Nephron progenitor cell (in vitro differentiated cells): Measurements from ENCODE around the gene COL28A1.

Experiments used
- DNase-seq: peaks from one replicate; pipeline ENCODE4 v3.0.0; 2021
- H3K27ac Mint-ChIP-seq: 2 replicates; pipeline ENCODE4 v1.8.0; 2021; ENCODE audit warnings: mild to moderate bottlenecking, moderate library complexity, mixed read lengths
- H3K27me3 Mint-ChIP-seq: 2 replicates; pipeline ENCODE4 v1.8.0; 2021; ENCODE audit warnings: mild to moderate bottlenecking, low read depth, mixed read lengths; ENCODE audit not compliant: poor library complexity
- H3K36me3 Mint-ChIP-seq: 2 replicates; pipeline ENCODE4 v1.8.0; 2021; ENCODE audit warnings: low read depth, mixed read lengths
- H3K4me1 Mint-ChIP-seq: 2 replicates; pipeline ENCODE4 v1.8.0; 2021; ENCODE audit warnings: mixed read lengths
- H3K4me3 Mint-ChIP-seq: 2 replicates; pipeline ENCODE4 v1.8.0; 2021; ENCODE audit warnings: mild to moderate bottlenecking, moderate library complexity, mixed read lengths
- H3K9me3 Mint-ChIP-seq: 2 replicates; pipeline ENCODE4 v1.8.0; 2021; ENCODE audit warnings: mild to moderate bottlenecking, moderate library complexity, mixed read lengths
- CTCF ChIP-seq: fragments of 200-600 bp; sonication (generic); IDR thresholded peaks from 2 replicates; pipeline ENCODE4 v1.5.0; 2021; ENCODE audit warnings: antibody characterized with exemption

COL28A1 gene

GRCh38 chr7:7577888-7578287, 42.2 kb upstream of the COL28A1 start:
- H3K36me3 Mint-ChIP-seq: peaks cover 43% of the 10 kb centered on the region
- H3K27ac Mint-ChIP-seq: no peak overlapping the region
- no peaks in the 10 kb centered on the region for H3K27me3 Mint-ChIP-seq
- no peak for TF ChIP-seq CTCF
- H3K4me3 Mint-ChIP-seq: no peak overlapping the region
- no peak for DNase-seq
- no peaks in the 10 kb centered on the region for H3K4me1 Mint-ChIP-seq
- peaks cover 7% of the 10 kb centered on the region for H3K9me3 Mint-ChIP-seq

- H3K36me3 Mint-ChIP-seq: peaks cover 53% of the 10 kb centered on the region
These were observed 40.7 kb upstream of the COL28A1 start for GRCh38 chr7:7576344-7576743.

GRCh38 chr7:7573701-7574100, 38.0 kb upstream of the COL28A1 start:
- H3K9me3 Mint-ChIP-seq: peaks cover 34% of the 10 kb centered on the region
- no peak for TF ChIP-seq CTCF
- H3K4me1 Mint-ChIP-seq: peaks cover 11% of the 10 kb centered on the region
- DNase-seq: no peak
- peaks cover 9% of the 10 kb centered on the region for H3K27me3 Mint-ChIP-seq
- no peak overlapping the region for H3K27ac Mint-ChIP-seq
- no peak overlapping the region for H3K4me3 Mint-ChIP-seq
- H3K36me3 Mint-ChIP-seq: peaks cover 66% of the 10 kb centered on the region

More at GRCh38 chr7:7576344-7576743, 40.7 kb upstream of the COL28A1 start:
- Mint-ChIP-seq H3K4me3 (no peak overlapping the region), H3K27ac (no peak overlapping the region), H3K4me1 (no peaks in the 10 kb centered on the region), H3K9me3 (peaks cover 11% of the 10 kb centered on the region), H3K27me3 (no peaks in the 10 kb centered on the region)
- no peak for DNase-seq
- TF ChIP-seq CTCF: no peak

GRCh38 chr7:7570584-7570983, 34.9 kb upstream of the COL28A1 start:
- Mint-ChIP-seq H3K9me3 (peaks cover 35% of the 10 kb centered on the region), H3K27ac (no peak overlapping the region), H3K4me1 (peaks cover 25% of the 10 kb centered on the region), H3K36me3 (peaks cover 66% of the 10 kb centered on the region), H3K4me3 (no peak overlapping the region), H3K27me3 (peaks cover 9% of the 10 kb centered on the region)
- no peak for DNase-seq
- no peak for TF ChIP-seq CTCF

- Mint-ChIP-seq H3K27ac (no peak overlapping the region), H3K9me3 (peaks cover 35% of the 10 kb centered on the region), H3K27me3 (peaks cover 9% of the 10 kb centered on the region), H3K4me3 (no peak overlapping the region), H3K36me3 (peaks cover 59% of the 10 kb centered on the region), H3K4me1 (peaks cover 25% of the 10 kb centered on the region)
- no peak for DNase-seq
- no peak for TF ChIP-seq CTCF
These were observed 33.9 kb upstream of the COL28A1 start for GRCh38 chr7:7569615-7570014.

GRCh38 chr7:7569081-7569527, 33.4 kb upstream of the COL28A1 start:
- peaks cover 25% of the 10 kb centered on the region for H3K4me1 Mint-ChIP-seq
- no peak for TF ChIP-seq CTCF
- peaks cover 55% of the 10 kb centered on the region for H3K36me3 Mint-ChIP-seq
- H3K9me3 Mint-ChIP-seq: peaks cover 33% of the 10 kb centered on the region
- no peak overlapping the region for H3K27ac Mint-ChIP-seq
- H3K4me3 Mint-ChIP-seq: peak overlapping the region; percentile 90
- peaks cover 9% of the 10 kb centered on the region for H3K27me3 Mint-ChIP-seq
- no peak for DNase-seq
